Limb (tissue), 2 donors: ENCODE results near the gene BIRC7.

Experiments used
- DNase-seq, 2 donors: peaks; one replicate each; pipeline ENCODE4 v3.0.0-alpha.2; 2016; ENCODE audit errors: extremely low spot score in 2 of 2

The BIRC7 gene

DNA sequence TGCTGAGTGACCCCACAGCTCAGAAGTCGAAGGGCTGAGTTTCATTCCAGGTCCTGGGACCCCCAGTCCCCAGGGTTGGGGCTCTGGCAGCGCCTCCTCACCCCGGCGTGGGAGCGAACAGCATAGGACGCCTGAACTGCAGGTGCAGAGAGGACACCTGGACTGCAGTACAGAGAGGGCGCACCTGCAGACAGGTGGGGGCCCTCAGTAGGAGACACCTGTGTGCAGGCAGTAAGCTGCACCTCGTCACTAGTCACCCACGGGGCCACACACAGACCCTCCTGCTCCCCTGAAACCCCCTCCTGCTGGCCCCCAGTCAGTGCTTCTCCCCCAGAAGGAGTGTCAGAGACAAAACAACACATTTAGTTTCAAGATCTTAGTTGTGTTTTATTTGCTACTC, 27.1 kb downstream of the BIRC7 start:
- DNase-seq, result no peak

DNA sequence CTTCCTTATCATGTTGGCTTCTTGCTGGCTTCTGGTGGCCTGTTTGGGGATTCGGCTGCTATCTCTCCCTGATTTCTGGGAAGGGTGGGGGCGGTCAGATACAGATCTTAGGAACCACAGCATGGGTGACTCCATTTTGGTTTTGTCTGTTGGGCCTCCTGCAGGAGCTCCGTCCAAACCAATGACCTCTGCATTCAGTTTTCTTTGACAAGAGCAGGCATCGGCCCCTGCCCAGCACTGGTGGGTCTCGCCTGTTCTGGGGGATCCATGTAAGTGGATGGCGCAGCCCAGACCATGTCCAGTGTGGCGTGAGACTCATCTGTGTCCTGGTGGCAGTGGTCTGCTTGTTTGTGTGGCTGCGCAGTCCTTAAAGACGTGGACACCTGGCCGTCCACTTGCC, 28.3 kb downstream of the BIRC7 start:
- DNase-seq, result no peak

DNA sequence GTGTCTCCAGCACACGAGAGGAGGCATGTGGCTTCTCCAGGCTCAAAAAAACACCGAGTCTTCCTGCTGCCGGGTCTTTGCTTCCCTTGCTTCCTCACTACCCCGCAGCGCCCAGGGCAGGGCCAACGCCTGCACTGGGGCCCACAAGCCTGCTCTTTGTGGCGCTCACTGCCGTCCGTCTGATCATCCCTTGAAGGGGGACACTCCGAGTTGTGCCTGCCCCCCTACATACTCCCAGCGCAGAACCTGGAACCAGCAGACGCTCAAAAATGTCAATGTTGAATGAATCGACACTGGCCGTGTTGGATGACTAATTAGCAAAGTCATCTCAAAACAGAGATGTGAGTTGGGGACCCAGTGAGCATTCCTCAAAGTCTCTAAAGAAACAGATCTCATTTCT, 28.8 kb downstream of the BIRC7 start:
- no peak for DNase-seq

DNA sequence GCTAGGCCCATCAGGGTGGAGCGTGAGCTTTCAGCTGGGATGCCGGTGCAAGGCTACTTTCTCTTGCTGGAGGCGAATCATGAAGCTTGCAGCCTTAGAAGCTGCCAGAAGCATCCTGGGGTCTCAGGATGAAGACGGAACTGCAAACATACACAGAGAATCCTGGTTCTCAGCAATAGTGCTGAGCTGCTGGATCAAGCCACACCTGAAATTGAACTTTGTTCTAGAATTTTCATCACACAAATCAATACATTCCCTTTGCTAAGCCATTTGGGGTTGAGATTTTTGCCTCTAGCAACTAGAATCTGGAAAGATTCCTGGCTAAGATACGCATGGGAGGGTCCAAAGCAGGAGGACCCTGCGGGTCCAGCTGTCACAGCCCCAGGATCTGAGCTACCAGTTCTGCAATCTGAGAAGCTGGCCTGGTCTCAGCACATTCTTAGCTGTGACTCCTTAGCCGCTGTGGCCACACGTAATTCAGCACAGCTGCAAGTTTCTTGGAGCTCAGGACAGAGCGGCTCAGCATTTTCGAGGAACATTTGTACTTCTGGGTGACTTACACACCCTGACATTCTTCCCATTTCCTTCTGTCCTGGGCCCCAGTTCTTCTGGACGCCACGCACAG, 30.3 kb downstream of the BIRC7 start:
- DNase-seq, result peak in 1 of 2 donors; percentile 61

DNA sequence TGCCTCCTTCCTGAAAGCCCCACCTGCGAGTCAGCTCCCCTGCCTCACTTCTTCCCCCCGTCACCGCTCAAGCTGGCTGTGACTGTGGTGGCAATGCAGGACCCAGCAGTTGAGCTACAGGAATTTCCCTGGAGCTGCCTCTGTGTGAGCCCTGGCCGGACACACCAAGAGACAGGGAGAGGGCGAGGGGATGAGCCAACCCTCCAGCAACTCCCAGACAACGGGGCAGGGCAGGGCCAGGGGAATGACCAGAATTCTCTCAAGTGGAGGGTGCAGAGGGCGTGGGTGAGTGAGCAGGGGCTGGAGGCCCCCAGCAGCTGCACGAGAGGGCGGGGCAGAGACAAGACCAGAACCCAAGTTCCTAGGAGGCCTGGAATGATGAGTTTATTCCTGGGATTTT, 32.0 kb downstream of the BIRC7 start:
- no peak for DNase-seq

DNA sequence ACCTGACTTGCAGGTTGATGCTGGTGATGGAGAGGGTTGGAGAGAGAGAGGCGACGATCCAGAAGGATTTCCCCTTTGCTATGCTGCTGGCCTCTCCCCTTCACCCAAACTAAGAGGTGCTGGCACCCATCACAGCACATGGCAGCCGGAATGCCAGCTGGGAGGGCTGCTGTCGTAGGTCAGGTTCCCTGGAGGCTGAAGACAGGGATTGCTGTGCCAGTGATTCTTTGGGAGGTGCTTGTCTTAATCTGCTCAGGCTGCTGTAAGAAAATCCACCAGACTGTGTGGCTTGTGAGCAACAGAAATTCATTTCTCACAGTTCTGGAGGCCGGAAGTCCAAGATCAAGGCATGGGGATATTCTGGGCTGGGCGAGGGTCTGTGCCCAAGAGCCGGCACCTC, 32.6 kb downstream of the BIRC7 start:
- DNase-seq, result no peak

DNA sequence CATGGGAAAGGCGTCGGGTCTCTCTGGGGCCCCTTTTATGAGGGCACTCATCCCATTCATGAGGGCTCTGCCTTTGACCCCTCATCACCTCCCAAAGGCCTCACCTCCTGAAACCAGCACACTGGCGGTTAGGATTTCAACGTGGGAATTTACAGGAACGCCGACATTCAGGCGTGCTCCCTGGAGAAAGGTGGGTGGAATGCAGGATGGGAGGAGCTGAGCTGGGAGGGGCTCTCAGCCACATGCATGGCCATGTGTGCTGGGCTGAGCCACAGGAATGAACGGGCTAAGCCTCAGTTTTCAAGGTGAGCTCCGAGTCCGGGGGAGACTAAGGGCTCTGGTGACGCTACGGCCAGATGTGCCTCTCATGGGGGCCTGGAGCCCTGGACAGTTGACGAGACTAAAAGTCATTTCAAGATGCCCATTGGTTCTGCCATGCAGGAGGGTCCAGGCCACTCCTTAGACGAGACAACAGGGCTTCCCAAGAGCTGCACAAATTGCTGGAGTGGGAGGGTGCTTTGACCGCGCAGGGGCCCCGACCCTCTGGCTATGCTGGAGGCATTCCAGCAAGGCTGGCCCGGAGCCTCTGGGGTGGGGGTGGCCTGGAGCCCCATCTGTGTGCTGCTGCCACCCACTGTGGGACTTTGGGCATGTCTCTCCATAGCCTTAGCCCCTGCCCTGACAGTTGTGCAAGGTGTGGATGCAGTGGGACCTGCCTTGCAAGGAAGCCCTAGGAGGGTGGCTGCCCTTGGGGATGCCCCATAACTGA, 33.1 kb downstream of the BIRC7 start:
- DNase-seq, result no peak

DNA sequence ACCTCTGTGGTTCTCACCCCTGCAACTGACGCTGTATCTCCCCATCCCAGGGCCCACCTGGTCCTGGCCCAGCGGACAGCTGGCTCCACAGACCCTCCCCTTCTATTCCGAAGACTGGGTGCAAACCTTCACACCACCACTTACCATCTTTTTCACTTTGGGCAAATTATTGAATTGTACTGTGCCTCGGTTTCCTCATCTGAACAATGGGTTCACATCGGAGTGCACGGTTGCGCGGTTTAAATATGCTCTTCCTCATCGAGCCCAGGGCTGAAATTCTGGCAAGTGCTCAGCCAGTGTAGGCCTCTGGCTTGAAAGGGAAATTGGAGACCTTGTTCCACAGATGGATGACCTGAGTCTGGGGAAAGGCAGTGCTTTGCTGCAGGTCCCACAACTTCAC, 34.0 kb downstream of the BIRC7 start:
- no peak for DNase-seq

DNA sequence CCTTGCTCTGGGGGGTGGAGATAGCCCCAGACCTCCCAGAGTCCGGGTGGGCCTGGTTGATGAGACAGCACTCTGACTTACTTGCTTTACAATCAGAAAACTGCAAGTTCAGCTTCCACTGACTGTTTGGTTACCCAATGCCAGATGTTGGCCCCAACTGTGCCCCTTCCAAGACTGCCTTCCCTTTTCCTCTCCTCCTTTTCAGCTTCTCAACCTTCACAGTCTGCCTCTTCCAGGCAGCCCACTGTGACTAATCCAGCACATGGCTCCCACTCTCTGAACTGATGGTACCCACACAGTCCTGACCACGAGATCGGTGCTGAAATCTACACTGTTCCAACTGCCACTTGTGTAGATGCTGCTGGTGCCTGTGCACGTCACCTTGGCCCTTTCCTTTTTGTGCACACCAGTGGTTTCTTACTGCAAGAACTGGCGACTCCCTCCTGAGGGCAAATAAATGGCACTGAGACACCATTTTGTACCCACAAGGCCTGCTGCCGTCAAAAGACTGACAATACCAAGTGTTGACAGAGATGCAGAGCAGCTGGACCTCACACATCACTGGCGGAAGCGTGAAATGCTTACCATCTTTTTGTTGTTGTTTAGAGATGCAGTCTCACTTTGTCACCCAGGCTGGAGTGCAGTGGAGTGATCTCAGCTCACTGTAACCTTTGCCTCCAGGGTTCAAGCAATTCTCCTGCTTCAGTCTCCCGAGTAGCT, 35.1 kb downstream of the BIRC7 start:
- no peak for DNase-seq

DNA sequence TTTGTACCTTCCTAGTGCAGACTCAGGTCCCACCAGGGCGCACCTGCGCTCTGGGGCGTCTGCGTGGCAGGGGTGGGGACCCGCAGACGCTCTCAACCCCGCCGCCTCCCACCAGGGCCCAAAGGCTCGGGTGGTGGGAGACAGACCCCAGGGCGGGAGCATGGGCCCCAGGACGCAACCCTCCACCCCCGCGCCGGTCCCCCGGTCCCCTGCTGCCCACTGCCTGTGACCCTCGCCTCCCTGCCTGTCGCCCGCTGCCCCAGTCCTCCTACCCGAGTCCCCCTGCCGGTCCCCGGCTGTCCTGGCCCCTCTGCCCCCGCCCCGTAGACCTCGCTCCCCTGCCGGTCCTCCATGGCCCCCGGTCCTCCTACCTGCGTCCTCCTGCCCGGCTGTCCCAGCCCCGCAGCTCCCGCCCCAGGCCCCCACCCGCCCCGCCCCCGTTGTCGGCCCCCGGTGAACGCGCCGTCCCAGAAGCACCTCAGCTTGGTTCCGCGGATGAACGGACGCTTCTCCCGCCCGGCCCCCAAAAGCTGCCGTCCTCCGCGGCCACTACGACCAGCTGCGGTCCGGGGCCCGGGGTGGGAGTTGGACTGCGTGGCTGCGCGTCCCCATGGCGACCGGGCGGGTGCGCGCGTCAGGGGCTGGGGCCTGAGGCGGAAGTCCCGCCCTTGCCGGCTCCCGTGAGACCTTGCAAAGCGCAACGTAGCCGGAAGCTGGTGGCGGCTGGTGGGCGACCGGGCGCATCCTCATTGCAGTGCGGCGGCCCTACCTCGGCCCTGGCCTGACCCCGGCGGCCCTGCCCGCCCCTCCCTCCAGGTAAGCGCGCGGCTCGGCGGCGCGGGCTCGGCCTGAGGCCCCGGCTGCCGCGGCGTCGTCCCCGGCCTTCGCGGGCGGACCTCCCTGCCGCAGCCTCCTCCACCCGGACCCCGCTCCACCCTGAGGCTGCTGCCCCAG, 36.7 kb downstream of the BIRC7 start, which contains the start of gene ARFGAP1:
Gene ARFGAP1 (plus strand): TSS at position 709 of the 954 bp plus-strand sequence. CDS start 2,768 bp downstream, outside the sequence.
- DNase-seq, result peak; percentile 88 to 97

DNA sequence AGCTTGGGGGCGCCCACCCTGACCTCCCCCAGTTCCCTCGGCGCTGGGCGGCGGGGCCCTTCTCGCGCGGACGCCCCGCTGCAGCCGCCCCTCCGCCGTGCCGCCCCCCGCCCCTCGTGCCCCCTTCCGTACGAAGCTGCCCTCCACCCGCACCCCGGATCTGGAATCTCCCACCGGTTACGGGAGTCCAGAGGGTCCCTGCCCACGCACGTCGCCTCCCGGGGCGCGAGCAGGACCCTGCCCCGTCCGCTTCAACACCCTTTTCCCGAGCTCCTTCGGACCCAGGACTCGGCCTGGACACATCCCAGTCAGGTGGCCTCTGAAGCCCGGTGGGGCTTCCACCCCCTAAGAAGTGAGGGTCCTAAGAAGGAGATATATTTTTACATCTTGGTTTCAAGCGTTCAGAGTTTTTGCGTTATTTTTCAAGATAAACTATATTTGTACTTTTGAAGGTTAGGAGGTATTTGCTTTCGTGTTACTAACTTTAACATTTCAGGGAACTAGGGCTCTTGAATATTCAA, 37.4 kb downstream of the BIRC7 start:
- DNase-seq, result no peak

DNA sequence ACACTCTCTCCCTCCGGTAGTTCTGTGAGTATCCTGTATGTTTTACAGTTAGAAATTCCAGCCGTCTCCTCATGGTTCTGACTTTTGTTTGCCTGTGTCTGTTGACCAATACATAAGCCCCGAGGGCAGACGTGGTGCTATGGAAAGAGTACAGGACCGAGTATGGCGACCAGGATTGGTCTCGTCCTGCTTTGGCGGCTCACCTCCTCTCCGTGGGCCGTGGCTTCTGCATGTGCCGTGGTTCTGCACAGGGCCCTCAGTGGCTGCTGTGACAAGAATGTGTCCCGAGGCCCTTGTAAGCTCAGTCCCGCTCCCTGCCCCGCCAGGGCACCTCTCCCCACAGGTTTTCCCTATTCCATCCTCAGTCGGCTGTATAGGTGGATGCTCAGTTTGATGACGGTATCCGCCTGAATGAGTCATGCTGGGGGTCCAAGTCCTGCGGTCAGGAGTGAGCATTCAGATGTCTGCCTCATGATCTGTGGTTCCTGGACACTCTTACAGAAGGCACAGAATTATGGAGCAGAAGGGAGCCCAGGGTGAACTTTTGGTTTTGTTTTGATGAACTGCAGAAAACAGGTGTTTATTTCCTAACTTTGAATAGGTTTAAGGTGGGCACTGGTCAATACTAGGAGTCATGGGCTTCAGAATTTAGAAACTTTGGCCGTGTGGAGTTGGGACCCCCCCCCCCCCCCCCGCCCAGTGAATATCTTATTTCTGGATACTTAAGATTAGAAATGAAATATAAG, 38.1 kb downstream of the BIRC7 start:
- DNase-seq, result no peak

DNA sequence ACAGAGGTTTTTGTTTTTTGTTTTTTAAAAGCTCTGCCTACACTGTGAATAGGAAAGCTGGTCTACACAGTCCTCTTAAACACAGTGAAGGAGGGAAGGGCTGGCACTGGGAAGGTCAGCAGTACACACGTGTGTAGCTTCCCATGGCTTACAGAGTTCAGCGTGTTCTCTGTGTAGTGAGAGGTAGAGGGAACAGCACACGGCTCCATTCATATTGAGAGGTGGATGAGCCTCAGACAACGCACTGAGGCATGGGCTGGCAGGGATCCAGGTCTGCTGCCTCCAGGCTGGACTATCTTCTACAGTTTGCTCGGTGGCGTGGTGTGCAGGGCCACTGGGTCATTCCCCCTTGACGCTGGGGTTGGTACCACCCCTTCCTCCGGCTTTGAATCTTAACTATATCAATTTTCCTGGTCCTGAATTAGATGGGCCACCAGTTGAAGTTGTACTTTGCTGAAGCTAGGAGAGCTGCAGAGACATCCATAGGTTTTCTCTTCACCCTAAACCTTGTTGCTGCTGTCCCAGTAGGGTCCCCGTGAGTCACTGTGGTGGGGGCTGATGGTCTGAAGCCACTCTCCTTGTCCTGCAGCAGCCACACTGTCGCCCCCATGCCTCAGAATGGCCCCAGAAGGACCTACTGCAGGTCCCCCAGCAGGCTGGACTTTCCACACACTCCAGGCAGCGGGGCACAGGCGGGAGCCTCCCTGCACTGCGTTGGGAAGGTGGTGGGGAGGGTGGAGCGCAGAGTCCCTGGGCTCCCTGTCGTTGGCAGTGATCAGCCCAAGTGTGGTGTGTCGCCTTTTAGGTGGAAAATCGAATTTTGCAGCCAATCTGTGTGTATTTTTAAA, 38.9 kb downstream of the BIRC7 start:
- no peak for DNase-seq

DNA sequence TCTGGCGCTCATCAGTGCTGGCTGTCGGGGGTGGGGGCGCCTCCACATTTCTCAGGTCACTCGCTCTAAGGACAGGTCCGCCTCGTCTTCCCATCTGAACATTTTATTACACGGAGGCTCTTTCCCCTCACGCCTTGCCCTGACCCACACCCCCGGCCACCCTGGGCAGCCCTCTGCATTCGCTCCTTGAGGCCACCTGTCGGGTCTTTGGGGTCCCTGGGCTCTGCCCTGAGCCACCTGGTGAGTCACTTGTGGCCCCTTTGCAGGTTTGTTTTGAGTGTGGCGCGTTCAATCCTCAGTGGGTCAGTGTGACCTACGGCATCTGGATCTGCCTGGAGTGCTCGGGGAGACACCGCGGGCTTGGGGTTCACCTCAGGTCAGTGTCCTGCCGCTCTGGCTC, 40.1 kb downstream of the BIRC7 start:
- DNase-seq, result no peak

DNA sequence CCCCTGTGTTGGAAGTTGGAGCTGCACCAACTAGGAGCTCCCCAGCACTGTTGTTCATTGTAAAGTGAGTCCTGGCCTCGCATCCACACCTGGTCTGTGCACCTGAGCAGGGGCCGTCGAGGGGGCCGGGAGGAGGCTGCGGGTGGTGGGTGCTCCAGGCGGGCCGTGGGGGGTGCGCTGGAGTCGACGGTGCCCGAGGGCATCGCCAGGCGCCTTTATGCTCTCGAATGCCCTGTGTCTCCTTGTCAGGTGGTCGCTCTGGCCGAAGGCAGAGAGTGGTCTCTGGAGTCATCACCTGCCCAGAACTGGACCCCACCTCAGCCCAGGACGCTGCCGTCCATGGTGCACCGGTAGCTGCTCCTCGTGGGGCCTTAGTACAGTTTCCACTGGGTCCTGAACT, 41.3 kb downstream of the BIRC7 start:
- no peak for DNase-seq

DNA sequence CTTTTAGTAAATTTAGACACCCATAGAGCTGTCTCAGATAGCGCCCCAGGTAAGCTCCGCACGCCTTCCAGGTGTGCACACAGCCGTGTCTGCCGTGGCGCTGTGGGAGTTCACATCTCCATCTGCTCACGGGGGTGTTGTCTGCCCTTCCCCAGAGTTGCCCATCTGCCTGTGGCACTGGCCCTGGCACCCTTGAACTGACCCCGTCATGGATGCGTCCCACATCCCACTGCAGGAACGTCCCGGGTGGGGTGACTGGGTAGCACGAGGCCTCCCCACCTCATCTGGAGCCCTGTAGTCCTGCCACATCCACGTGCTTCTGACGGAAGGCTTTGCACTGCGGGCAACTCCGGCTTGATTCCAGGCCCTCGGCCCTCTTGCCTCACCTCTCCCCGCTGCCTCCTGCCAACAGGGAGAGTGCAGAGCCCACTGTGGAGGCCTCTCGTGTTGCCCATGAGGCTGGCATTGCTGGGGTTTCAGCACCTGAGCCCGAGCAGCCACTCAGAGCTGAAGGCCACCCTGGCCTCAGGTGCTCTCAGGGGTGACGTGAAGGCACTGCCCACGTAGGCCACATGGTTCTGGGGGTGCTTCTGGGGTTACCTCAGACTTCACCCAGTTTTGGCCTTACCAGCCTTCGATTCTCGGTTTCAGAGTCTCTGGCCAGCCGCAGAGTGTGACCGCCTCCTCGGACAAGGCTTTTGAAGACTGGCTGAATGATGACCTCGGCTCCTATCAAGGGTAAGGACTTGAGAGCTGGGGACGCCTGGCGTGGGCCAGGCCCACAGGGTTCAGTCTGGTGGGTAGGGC, 42.0 kb downstream of the BIRC7 start:
- no peak for DNase-seq

DNA sequence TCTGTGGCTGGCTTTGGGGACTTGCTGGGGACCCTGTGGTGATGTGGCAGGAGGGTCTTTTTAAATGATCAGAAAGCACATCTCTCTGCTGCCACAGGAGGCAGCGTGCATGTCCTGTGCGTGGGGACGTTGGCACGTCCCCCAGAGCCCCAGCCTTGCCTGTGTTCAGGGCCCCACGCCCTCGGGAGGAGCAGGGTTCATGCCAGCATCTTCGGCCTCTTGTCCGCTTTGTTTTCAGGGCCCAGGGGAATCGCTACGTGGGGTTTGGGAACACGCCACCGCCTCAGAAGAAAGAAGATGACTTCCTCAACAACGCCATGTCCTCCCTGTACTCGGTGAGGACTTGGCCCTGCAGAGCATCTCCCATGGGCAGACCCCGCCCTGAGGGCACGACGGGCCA, 43.0 kb downstream of the BIRC7 start:
- DNase-seq, result no peak

DNA sequence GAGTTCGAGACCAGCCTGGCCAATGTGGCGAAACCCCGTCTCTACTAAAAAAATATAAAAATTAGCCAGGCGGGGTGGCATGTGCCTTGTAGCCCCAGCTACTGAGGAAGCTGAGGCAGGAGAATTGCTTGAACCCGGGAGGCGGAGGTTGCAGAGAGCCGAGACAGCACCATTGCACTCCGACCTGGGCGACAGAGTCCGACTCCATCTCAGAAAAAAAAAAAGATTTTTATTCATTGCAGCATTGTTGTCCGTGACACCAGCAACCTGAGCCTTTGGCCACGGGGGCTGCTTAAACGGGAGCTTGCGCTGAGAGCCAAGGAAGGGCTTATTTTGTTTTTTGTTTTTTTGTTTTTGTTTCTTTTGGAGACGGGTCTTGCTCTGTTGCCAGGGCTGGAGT, 44.2 kb downstream of the BIRC7 start:
- DNase-seq, result no peak

DNA sequence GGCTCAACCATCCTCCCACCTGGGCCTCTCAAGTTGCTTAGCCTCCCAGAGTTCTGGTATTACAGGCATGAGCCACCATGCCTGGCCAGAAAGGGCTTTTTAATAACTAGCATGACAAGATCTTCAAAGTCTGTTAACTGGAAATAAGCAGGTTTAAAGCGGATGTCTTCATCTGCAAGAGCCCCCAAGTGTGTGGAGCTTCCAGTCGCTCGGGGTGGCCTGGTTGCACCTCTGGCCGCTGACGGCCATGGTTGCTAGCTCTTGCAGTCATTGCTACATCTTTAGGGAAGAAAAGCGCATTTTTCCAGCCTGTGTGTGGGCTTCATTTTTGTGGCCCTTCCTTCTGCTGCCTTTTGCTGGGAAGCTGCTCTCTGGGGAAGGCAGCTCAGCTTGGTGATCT, 44.7 kb downstream of the BIRC7 start:
- no peak for DNase-seq
